ENCODE results near the gene CREBZF. TPM values are rescaled to one million over a fixed set of nuclear protein-coding genes. Genes with fewer than 3 reads are reported as not detected.

The CREBZF gene
- total RNA-seq, 1 donor from 2014 or later, result 31.0 TPM

DNA sequence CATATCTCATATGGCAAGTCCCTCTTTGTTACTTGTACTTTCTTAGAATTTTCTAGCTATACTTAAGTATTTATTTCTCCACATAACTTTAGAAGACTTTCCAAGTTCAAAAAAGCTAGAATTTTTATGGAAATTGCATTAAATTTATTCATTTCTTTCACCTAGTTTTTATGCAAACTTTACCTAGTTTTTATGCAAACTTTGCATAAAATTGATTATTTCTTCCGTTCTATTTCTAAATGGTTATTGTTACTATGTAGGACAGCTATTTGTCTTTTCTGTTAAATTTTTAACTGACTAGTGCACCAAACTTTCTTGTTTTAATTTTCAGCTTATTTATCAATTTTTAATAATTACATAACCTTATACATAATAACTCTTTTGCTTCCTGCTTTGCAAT is 3.2 kb upstream of the CREBZF start:
- no peak overlapping the region for H3K4me3 Mint-ChIP-seq (ENCODE audit: unreplicated experiment)
- H4K20me1 ChIP-seq (ENCODE audit: insufficient read depth, low read length), result peaks cover 13% of the 10 kb centered on the region
- H3K36me3 ChIP-seq (ENCODE audit: insufficient read depth, low read length), result no peaks in the 10 kb centered on the region
- peaks cover 1% of the 10 kb centered on the region for H3K36me3 Mint-ChIP-seq (ENCODE audit: low read depth, unreplicated experiment)
- no peaks in the 10 kb centered on the region for H3K27me3 ChIP-seq (ENCODE audit: insufficient read depth, low read length)
- FAIRE-seq (no peak), DNase-seq (ENCODE audit: low read depth) (no peak)
- H3K4me2 ChIP-seq (ENCODE audit: low read length), result no peak overlapping the region
- H3K9ac ChIP-seq (ENCODE audit: low read length), result no peak overlapping the region
- H3K4me3 ChIP-seq (ENCODE audit: insufficient read depth, low read depth, low read length), result no peak overlapping the region
- no peaks in the 10 kb centered on the region for H3K4me1 Mint-ChIP-seq (ENCODE audit: low read depth, unreplicated experiment)
- no peak overlapping the region for H3K27ac Mint-ChIP-seq (ENCODE audit: unreplicated experiment)
- H3K9me3 Mint-ChIP-seq (ENCODE audit: unreplicated experiment), result no peaks in the 10 kb centered on the region
- TF ChIP-seq, protein P1, sequence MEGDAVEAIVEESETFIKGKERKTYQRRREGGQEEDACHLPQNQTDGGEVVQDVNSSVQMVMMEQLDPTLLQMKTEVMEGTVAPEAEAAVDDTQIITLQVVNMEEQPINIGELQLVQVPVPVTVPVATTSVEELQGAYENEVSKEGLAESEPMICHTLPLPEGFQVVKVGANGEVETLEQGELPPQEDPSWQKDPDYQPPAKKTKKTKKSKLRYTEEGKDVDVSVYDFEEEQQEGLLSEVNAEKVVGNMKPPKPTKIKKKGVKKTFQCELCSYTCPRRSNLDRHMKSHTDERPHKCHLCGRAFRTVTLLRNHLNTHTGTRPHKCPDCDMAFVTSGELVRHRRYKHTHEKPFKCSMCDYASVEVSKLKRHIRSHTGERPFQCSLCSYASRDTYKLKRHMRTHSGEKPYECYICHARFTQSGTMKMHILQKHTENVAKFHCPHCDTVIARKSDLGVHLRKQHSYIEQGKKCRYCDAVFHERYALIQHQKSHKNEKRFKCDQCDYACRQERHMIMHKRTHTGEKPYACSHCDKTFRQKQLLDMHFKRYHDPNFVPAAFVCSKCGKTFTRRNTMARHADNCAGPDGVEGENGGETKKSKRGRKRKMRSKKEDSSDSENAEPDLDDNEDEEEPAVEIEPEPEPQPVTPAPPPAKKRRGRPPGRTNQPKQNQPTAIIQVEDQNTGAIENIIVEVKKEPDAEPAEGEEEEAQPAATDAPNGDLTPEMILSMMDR (IDR thresholded peaks at IDR 0.05; ENCODE audit: insufficient read depth, low read depth, low read length), result no peak
- no peak for TF ChIP-seq EZH2 (IDR thresholded peaks at IDR 0.05; ENCODE audit: insufficient read depth, low read length)
- H2AFZ ChIP-seq (ENCODE audit: low read depth, low read length), result no peak overlapping the region
- H3K4me1 ChIP-seq (ENCODE audit: insufficient read depth, low read length), result peaks cover 6% of the 10 kb centered on the region
- H3K79me2 ChIP-seq (ENCODE audit: insufficient read depth, low read length), result peaks cover 17% of the 10 kb centered on the region
- no peaks in the 10 kb centered on the region for H3K27me3 Mint-ChIP-seq (ENCODE audit: low read depth, unreplicated experiment)
- no peak overlapping the region for H3K27ac ChIP-seq (ENCODE audit: low read depth, low read length)
- H3K9me3 ChIP-seq (ENCODE audit: insufficient read depth, low read depth, low read length), result no peaks in the 10 kb centered on the region

DNA sequence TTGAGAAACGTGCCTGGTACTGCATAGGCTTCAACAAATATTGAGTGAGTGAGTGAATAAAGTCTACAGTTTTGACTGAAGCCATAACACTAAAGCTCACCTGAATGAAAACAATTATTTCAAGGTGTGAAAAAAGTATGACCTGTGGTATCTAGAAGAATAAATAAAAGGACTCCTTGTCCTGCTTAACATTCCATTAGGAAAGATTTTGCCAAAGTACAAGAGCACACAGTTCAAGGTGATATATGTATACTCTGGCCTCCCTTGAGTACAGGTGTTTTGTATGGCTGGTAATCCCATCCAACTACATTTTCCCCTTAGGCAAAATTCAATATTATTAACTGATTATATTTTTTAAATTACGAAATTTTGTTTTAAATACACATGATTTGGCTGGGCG is 1.8 kb upstream of the CREBZF start:
- Mint-ChIP-seq H3K36me3 (ENCODE audit: low read depth, unreplicated experiment) (peaks cover 2% of the 10 kb centered on the region), H3K27me3 (ENCODE audit: low read depth, unreplicated experiment) (no peaks in the 10 kb centered on the region), H3K9me3 (ENCODE audit: unreplicated experiment) (no peaks in the 10 kb centered on the region), H3K27ac (ENCODE audit: unreplicated experiment) (no peak overlapping the region), H3K4me3 (ENCODE audit: unreplicated experiment) (no peak overlapping the region), H3K4me1 (ENCODE audit: low read depth, unreplicated experiment) (no peaks in the 10 kb centered on the region)
- peaks cover 6% of the 10 kb centered on the region for H3K4me1 ChIP-seq (ENCODE audit: insufficient read depth, low read length)
- H3K36me3 ChIP-seq (ENCODE audit: insufficient read depth, low read length), result no peaks in the 10 kb centered on the region
- H2AFZ ChIP-seq (ENCODE audit: low read depth, low read length), result no peak overlapping the region
- no peak overlapping the region for H3K9ac ChIP-seq (ENCODE audit: low read length)
- no peaks in the 10 kb centered on the region for H3K27me3 ChIP-seq (ENCODE audit: insufficient read depth, low read length)
- no peak for DNase-seq (ENCODE audit: low read depth)
- H3K79me2 ChIP-seq (ENCODE audit: insufficient read depth, low read length), result peaks cover 32% of the 10 kb centered on the region
- H4K20me1 ChIP-seq (ENCODE audit: insufficient read depth, low read length), result peaks cover 27% of the 10 kb centered on the region
- H3K4me2 ChIP-seq (ENCODE audit: low read length), result no peak overlapping the region
- no peaks in the 10 kb centered on the region for H3K9me3 ChIP-seq (ENCODE audit: insufficient read depth, low read depth, low read length)
- no peak for FAIRE-seq
- TF ChIP-seq, protein P1 (IDR thresholded peaks at IDR 0.05; ENCODE audit: insufficient read depth, low read depth, low read length), result no peak
- no peak for TF ChIP-seq EZH2 (IDR thresholded peaks at IDR 0.05; ENCODE audit: insufficient read depth, low read length)
- H3K4me3 ChIP-seq (ENCODE audit: insufficient read depth, low read depth, low read length), result no peak overlapping the region
- H3K27ac ChIP-seq (ENCODE audit: low read depth, low read length), result no peak overlapping the region

DNA sequence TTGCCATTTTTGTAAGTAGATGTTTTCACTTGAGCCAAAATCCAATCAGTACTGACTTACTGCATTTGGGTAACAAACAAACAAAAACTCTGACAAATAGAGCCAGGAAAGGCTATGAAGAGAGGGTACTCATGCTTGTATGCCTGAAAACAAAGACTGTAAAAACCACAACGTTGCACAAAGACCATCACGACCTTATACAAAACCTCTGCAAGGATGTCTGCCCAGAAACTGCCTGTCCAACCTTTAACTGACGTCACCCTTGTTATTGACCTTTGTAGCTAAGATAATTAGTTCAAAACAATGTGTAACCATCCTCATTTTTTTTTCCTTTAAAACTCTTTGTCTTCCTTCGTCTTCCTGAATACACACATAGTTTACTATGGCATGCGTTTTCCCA is 804 bp upstream of the CREBZF start:
- H3K9me3 Mint-ChIP-seq (ENCODE audit: unreplicated experiment), result no peaks in the 10 kb centered on the region
- H3K36me3 Mint-ChIP-seq (ENCODE audit: low read depth, unreplicated experiment), result peaks cover 2% of the 10 kb centered on the region
- Histone ChIP-seq H3K4me3 (ENCODE audit: insufficient read depth, low read depth, low read length) (peak overlapping the region; percentile 95), H3K4me1 (ENCODE audit: insufficient read depth, low read length) (peaks cover 12% of the 10 kb centered on the region), H3K9me3 (ENCODE audit: insufficient read depth, low read depth, low read length) (no peaks in the 10 kb centered on the region), H3K9ac (ENCODE audit: low read length) (no peak overlapping the region), H4K20me1 (ENCODE audit: insufficient read depth, low read length) (peaks cover 36% of the 10 kb centered on the region), H3K79me2 (ENCODE audit: insufficient read depth, low read length) (peaks cover 42% of the 10 kb centered on the region), H3K27me3 (ENCODE audit: insufficient read depth, low read length) (no peaks in the 10 kb centered on the region), H3K36me3 (ENCODE audit: insufficient read depth, low read length) (peaks cover 4% of the 10 kb centered on the region), H3K4me2 (ENCODE audit: low read length) (peak overlapping the region; percentile 98), H3K27ac (ENCODE audit: low read depth, low read length) (no peak overlapping the region), H2AFZ (ENCODE audit: low read depth, low read length) (peak overlapping the region; percentile 58)
- H3K4me3 Mint-ChIP-seq (ENCODE audit: unreplicated experiment), result no peak overlapping the region
- DNase-seq (ENCODE audit: low read depth) (peak; percentile 38), FAIRE-seq (no peak)
- H3K27ac Mint-ChIP-seq (ENCODE audit: unreplicated experiment), result peak overlapping the region; percentile 95
- peaks cover 4% of the 10 kb centered on the region for H3K4me1 Mint-ChIP-seq (ENCODE audit: low read depth, unreplicated experiment)
- no peak for TF ChIP-seq EZH2 (IDR thresholded peaks at IDR 0.05; ENCODE audit: insufficient read depth, low read length)
- TF ChIP-seq, protein P1 (IDR thresholded peaks at IDR 0.05; ENCODE audit: insufficient read depth, low read depth, low read length), result no peak
- no peaks in the 10 kb centered on the region for H3K27me3 Mint-ChIP-seq (ENCODE audit: low read depth, unreplicated experiment)
